Measurements from ENCODE around the gene RPP30. TPM values are rescaled to one million over a fixed set of nuclear protein-coding genes. Genes with fewer than 3 reads are reported as not detected.

RPP30 gene
- total and polyA plus RNA-seq, 2 of the 13 experiments (the other 11 are each of a cell fraction or from before 2014, with no cell fraction given) = 27.1 to 65.0 TPM

DNA sequence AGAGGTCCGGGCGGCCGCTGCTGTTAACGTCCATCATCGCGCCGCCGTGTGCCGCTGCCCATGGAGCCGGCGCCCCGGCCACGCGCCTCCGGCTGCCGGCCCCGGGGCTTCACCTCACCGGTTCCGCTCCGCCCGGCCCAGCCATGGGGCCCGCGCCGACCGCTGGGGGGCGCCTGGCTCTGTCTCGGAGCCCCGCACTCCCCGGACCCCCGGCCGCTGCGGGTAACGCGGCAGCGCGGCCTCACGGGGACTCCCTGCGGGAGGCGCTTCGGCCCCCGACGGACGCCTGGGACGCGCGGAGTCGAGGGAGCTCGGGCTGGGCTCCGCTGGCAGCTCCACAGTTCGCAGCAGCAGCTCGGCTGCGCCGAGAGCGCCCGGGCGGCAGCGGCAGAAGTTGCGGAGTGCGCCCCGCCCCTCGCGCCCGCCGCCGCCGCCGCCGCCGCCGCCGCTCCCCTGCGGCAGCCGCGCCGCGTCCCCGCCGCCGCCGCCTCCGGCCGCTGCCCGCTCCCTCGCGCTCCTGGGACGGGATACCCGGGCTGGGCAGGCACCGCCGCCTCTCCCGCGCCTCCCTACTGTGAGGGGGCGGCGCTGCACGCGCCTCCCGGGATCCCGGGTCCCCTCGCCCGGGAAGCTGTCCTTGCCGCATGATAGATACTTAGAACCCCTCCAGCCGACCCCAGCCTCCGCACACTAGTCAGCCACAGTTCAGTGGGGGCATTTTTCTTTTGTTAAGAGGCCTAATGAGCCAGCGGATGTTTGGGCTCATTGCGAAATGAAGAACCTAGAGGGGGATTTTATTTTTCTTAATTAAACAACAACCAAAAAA is 13.9 kb upstream of the RPP30 start, which contains the start of gene HTR7 (continued):
- 0 out of 2 replicates have a peak, but pooled peaks have one; percentile 30 for TF ChIP-seq ZNF329 (CRISPR knock-in tag; IDR thresholded peaks at IDR 0.05; ENCODE audit: low read depth)

DNA sequence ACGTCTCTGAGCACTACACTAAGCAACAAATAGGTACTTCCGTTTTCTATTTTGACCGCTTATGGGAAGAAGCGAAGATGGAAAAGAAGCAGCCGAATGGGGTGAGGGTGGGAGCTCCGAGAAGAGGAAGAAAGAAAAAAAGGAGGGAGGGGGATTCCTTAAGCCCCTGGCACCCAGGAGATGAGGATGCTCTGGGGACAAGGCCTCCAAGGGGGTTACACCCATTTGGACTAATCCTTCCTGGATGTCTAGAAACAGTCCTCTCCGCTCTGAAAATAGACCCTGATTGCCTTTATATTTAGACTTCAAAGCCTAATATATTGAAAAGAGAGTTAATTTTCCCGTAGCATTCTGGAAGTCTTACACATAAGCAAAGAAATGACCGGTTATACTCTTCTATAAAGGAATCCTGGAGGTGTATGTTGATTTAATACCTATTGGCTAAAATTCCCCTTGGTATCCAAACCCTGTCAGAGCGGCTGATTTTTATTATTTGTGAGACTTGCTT is 13.3 kb upstream of the RPP30 start:
- Histone ChIP-seq H3K27ac (ENCODE audit: extremely low read length, insufficient read depth, low read length) (no peak overlapping the region), H3K4me3 (replicated peaks in 1 of 3; ENCODE audit: insufficient read depth in 1 of 3, low read depth in 2 of 3, low read length in 3 of 3) (peak overlapping the region; percentile 60 to 76 (median 68)), H3K4me2 (ENCODE audit: low read depth, low read length) (peak overlapping the region; percentile 85), H4K20me1 (ENCODE audit: insufficient read depth, low read length) (no peaks in the 10 kb centered on the region), H3K36me3 (replicated peaks in 1 of 2; ENCODE audit: control insufficient read depth in 1 of 2, insufficient read depth in 2 of 2, low read length in 2 of 2) (no peaks in the 10 kb centered on the region), H3K9me3 (ENCODE audit: low read length) (no peaks in the 10 kb centered on the region), H3K27me3 (ENCODE audit: control insufficient read depth in 1 of 2, insufficient read depth in 2 of 2, low read length in 2 of 2) (peaks cover 2 to 43% of the 10 kb centered on the region in 2 experiments), H3K79me2 (ENCODE audit: insufficient read depth, low read length) (no peaks in the 10 kb centered on the region), H3K9ac (ENCODE audit: insufficient read depth, low read depth, low read length) (no peak overlapping the region), H3K4me1 (ENCODE audit: insufficient read depth, low read length) (peaks cover 6% of the 10 kb centered on the region; the same call in 1 of the 2 replicates), H2AFZ (ENCODE audit: low read length) (no peak overlapping the region)
- TF ChIP-seq CBX2 (IDR thresholded peaks at IDR 0.05; ENCODE audit: low read depth, low read length) (peak; percentile 95), CBX2 (CRISPR knock-in tag; IDR thresholded peaks at IDR 0.05; ENCODE audit: low read depth) (no peak), ZNF550 (CRISPR knock-in tag; IDR thresholded peaks at IDR 0.05; ENCODE audit: borderline replicate concordance) (no peak)
- ChIA-PET POLR2A (no interaction called here), CTCF (ENCODE audit: low intra/inter-chr PET ratio, low total read pairs) (no interaction called here)
- in situ Hi-C loops (cut with HindIII; ENCODE audit: extremely low pct_ligation_motif_present, low pct_unique_long_range_greater_than_20kb) = no loop called here
- intact Hi-C loops (cut with micrococcal nuclease; ENCODE audit: unreplicated experiment) = no loop called here
- BruUV-seq (replicated peaks) = no TSS peak
- FAIRE-seq (no peak), DNase-seq (ENCODE audit: low spot score) (no peak), ATAC-seq (no peak)
- WGBS (ENCODE audit: low lambda C conversion rate) = 18% methylated on average over 10 of the region's 10 CpGs

DNA sequence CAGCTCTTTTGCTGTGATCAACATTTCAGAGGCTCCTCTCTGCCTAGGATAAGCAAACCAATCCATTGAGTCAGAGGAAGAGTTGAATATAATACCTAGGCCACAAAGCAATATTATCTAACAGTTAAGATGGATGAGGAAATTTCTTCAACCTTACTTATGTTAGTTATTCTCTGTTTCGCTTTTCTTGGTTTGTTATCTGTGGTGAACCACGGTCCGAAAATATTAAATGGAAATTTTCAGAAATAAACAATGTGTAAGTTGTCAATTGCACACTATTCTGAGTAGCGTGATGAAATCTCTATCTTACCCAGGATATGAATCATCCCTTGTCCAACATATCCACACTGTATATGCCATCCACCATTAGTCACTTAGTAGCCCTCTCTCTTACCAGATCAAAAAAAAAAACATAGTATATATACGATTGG is 12.4 kb upstream of the RPP30 start:
- DNase-seq (ENCODE audit: low spot score) (peak; percentile 13), ATAC-seq (no peak), FAIRE-seq (no peak)
- no peak for TF ChIP-seq ZNF431 (CRISPR knock-in tag; IDR thresholded peaks at IDR 0.05; ENCODE audit: borderline replicate concordance, low read depth)
- 0 out of 2 replicates have a peak, but pooled peaks have one; percentile 3 for TF ChIP-seq CEBPB (IDR thresholded peaks at IDR 0.05; ENCODE audit: borderline replicate concordance, low read depth, low read length)
- no peak for TF ChIP-seq MZF1 (CRISPR knock-in tag; IDR thresholded peaks at IDR 0.05; ENCODE audit: borderline replicate concordance)
- TF ChIP-seq FOSL2 (CRISPR knock-in tag; IDR thresholded peaks at IDR 0.05) = peak; percentile 25; the same call in 1 of the 2 replicates
- no peak for TF ChIP-seq ZFP37 (CRISPR knock-in tag; IDR thresholded peaks at IDR 0.05; ENCODE audit: borderline replicate concordance)
- no peaks in the 10 kb centered on the region for H4K20me1 ChIP-seq (ENCODE audit: insufficient read depth, low read length)
- no TSS peak for BruUV-seq (replicated peaks)
- WGBS (ENCODE audit: low lambda C conversion rate) = 9% methylated on average over 5 of the region's 5 CpGs
- peaks cover 6% of the 10 kb centered on the region; the same call in 1 of the 2 replicates for H3K4me1 ChIP-seq (ENCODE audit: insufficient read depth, low read length)
- ChIA-PET CTCF (ENCODE audit: low intra/inter-chr PET ratio, low total read pairs) (no interaction called here), POLR2A (no interaction called here)
- in situ Hi-C loops (cut with HindIII; ENCODE audit: extremely low pct_ligation_motif_present, low pct_unique_long_range_greater_than_20kb) (no loop called here), intact Hi-C loops (cut with micrococcal nuclease; ENCODE audit: unreplicated experiment) (no loop called here)
- H3K9ac ChIP-seq (ENCODE audit: insufficient read depth, low read depth, low read length) = no peak overlapping the region
- H3K36me3 ChIP-seq (replicated peaks in 1 of 2; ENCODE audit: control insufficient read depth in 1 of 2, insufficient read depth in 2 of 2, low read length in 2 of 2) = no peaks in the 10 kb centered on the region
- H3K9me3 ChIP-seq (ENCODE audit: low read length) = no peaks in the 10 kb centered on the region
- no peak overlapping the region for H3K27ac ChIP-seq (ENCODE audit: extremely low read length, insufficient read depth, low read length)
- H3K79me2 ChIP-seq (ENCODE audit: insufficient read depth, low read length) = no peaks in the 10 kb centered on the region
- H3K4me3 ChIP-seq (replicated peaks in 1 of 3; ENCODE audit: insufficient read depth in 1 of 3, low read depth in 2 of 3, low read length in 3 of 3) = no peak overlapping the region
- no peak overlapping the region for H3K4me2 ChIP-seq (ENCODE audit: low read depth, low read length)
- no peak overlapping the region for H2AFZ ChIP-seq (ENCODE audit: low read length)
- peaks cover 2 to 43% of the 10 kb centered on the region in 2 experiments for H3K27me3 ChIP-seq (ENCODE audit: control insufficient read depth in 1 of 2, insufficient read depth in 2 of 2, low read length in 2 of 2)

Measured in HepG2 (cell line).